Skeletal muscle tissue (tissue), 4 donors: ENCODE measurements around the gene WDR77. TPM values are rescaled to one million over a fixed set of nuclear protein-coding genes. Genes with fewer than 3 reads are reported as not detected.

Source experiments
- H3K27ac ChIP-seq: one replicate; pipeline ENCODE4 v1.7.0; 2013; ENCODE audit warnings: mild to moderate bottlenecking, low read depth, low read length, inconsistent platforms
- H3K27me3 ChIP-seq, 3 donors: one replicate each; pipeline ENCODE4 v1.7.0; 2013; ENCODE audit warnings: low read length in 3 of 3; ENCODE audit not compliant: control insufficient read depth in 3 of 3, insufficient read depth in 3 of 3
- H3K36me3 ChIP-seq, 3 donors: one replicate each; pipeline ENCODE4 v1.7.0; 2013; ENCODE audit warnings: low read length in 3 of 3; ENCODE audit not compliant: control insufficient read depth in 3 of 3, insufficient read depth in 3 of 3
- H3K4me1 ChIP-seq, 3 donors: one replicate each; pipeline ENCODE4 v1.7.0; 2013; ENCODE audit warnings: low read length in 3 of 3, mild to moderate bottlenecking in 3 of 3; ENCODE audit not compliant: control insufficient read depth in 3 of 3, insufficient read depth in 3 of 3
- H3K4me3 ChIP-seq, 3 donors: one replicate each; pipeline ENCODE4 v1.7.0; 2013; ENCODE audit warnings: low read length in 3 of 3
- H3K9ac ChIP-seq, 3 donors: one replicate each; pipeline ENCODE4 v1.7.0; 2013; ENCODE audit warnings: low read length in 3 of 3, mild to moderate bottlenecking in 3 of 3, moderate library complexity in 2 of 3, low read depth in 1 of 3
- H3K9me3 ChIP-seq, 3 donors: one replicate each; pipeline ENCODE4 v1.7.0; 2013; ENCODE audit warnings: low read length in 3 of 3; ENCODE audit not compliant: control insufficient read depth in 3 of 3
- total RNA-seq: library from RNA; depleted of rRNA; stranded (reverse); fragments of >200 nt; gene quantifications from one replicate; pipeline ENCODE4 v1.2.3, GENCODE V29; 2014
- donor health status: Osteomylitis.

The WDR77 gene
- total RNA-seq, 1 donor from 2014 or later, result 13.0 TPM

DNA sequence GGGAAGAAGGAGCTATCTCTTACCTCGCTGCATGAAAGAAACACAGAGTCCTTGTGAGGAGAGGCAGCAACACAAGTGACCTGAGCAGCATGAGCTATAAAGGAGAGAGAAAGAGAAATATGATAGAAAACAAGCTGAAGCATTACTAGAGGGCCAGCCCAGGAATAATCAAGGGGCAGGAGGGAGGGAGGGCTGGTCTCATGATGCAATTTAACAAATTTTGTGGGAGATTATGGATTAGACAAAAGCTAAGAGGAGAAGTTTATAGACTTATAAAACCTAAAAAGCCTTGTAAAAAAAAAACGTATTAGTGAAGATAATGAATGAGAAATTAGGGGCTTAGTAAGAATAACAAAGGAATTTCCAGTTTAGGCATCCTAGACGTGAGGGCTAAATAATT is 5.0 kb downstream of the WDR77 start:
- peaks cover 2 to 10% (median 8%) of the 10 kb centered on the region in 3 donors for H3K4me1 ChIP-seq
- peaks cover 45 to 69% (median 47%) of the 10 kb centered on the region in 3 donors for H3K36me3 ChIP-seq
- H3K9me3 ChIP-seq, result no peaks in the 10 kb centered on the region
- no peak overlapping the region for H3K4me3 ChIP-seq
- no peak overlapping the region for H3K9ac ChIP-seq
- H3K27me3 ChIP-seq, result no peaks in the 10 kb centered on the region
- H3K27ac ChIP-seq, result no peak overlapping the region

DNA sequence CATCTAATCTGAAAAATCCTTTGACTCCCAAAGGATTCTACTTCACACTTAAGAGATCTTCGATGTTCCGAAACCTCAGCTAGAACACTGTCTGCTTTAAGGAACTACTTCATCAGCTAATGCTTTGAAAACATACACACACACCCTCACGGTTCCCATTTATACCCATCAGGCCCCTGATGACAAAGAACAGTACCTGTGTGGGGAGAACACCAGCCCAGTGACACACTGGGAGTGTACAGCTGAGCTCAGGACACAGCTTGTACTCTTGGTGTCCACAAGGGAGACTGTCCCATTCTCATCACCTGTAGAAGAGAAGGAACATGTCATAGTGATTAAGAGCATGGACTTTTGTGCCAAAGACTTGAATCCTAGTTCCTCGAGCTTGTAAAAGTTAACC is 6.6 kb downstream of the WDR77 start:
- Histone ChIP-seq H3K36me3 (peaks cover 45 to 79% (median 58%) of the 10 kb centered on the region in 3 donors), H3K27ac (no peak overlapping the region), H3K9me3 (no peaks in the 10 kb centered on the region), H3K4me3 (no peak overlapping the region), H3K4me1 (peaks cover 0 to under 1% (median 0%) of the 10 kb centered on the region in 3 donors), H3K9ac (no peak overlapping the region), H3K27me3 (no peaks in the 10 kb centered on the region)

DNA sequence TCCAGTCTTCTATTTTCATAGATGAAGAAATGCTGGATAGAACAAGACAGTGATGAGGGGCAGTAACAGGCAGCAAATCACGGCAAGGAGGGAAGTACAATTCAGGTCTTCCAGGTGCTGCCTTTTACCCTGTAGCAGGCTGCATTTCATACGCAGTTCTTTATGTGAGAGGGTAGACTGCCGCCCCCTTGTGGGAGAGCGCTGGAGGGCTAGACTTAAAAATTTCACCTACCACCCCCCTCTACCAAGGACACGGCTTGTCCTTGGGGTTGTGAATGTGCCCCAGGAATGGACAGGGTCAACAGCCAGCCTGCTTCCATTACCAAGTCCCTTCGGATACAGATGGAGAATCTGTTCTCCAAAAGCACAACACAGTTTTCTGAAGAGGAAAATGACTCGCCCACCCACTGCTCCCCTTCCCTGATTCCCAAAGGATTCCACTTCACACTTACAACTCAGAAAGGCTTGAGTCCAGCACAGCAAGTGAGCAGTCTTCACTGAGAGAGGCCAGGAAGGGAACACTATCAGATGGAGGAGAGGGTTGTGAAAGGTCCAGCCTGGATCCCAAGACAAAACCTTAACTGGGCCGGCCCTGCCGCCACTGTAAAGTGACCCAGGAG is 7.4 kb downstream of the WDR77 start:
- no peak overlapping the region for H3K9ac ChIP-seq
- H3K36me3 ChIP-seq, result peaks cover 45 to 76% (median 55%) of the 10 kb centered on the region in 3 donors

DNA sequence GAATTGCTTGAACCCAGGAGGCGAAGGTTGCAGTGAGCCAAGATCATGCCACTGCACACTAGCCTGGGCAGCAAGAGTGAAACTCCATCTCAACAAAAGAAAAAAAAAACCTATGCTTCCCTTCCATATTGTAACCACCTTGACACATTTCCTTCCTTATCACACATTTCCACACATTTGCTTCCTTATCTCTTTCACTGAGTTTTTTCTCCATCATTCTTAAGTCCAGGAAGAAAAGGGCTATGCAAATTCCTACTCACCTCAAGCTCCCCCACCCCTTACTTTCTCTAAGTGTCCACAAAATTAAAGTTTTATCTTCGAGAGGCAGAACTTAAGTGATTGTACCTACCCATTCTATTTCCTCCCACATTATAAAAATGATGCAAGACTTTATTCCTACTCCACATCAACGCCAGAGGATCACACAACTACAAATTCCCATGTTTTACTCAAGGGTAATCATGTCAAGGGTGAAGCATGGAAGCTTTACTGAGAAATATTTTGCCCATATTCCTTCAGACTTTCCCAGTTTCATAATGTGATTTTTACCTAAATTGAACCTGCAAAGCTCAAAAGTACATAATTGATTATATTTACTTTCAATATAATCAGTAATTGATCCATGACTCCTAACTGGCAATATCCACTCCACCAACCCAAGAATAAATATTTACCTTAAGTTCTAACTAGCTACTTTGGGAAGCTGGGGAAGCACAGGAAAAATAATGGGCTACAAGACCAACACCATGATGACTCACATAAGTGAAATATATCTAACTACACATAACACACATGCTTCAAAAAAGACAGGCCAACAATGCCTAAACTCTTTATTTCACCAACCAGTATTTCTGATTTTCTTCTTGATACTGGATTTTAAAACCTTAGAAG is 9.3 kb downstream of the WDR77 start:
- H3K4me3 ChIP-seq, result no peak overlapping the region
- no peak overlapping the region for H3K9ac ChIP-seq
- H3K4me1 ChIP-seq, result no peaks in the 10 kb centered on the region
- H3K36me3 ChIP-seq, result peaks cover 37 to 62% (median 55%) of the 10 kb centered on the region in 3 donors
- no peak overlapping the region for H3K27ac ChIP-seq
- no peaks in the 10 kb centered on the region for H3K9me3 ChIP-seq
- no peaks in the 10 kb centered on the region for H3K27me3 ChIP-seq

More for the DNA sequence above, 7.4 kb downstream of the WDR77 start:
- no peak overlapping the region for H3K4me3 ChIP-seq
- H3K27me3 ChIP-seq, result no peaks in the 10 kb centered on the region
- no peak overlapping the region for H3K27ac ChIP-seq
- no peaks in the 10 kb centered on the region for H3K9me3 ChIP-seq
- H3K4me1 ChIP-seq, result no peaks in the 10 kb centered on the region

DNA sequence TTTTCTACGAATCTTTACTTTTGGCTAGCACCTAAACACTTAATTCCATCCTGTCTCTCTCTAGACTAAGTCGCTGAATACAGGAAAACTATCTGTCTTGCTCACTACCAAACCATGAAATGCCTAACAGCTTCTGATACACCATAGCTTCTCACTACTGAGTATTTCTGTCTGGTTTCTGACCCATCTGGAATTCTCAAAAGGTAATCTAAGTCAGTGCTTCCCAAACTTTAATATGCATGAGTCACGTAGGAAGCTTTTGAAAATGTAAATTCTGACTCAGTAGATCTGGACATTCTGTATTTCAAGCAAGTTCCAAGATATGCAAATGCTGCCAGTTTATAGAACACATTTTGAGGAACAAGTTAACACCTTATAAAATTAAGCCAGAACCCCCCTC is 12.3 kb downstream of the WDR77 start:
- no peaks in the 10 kb centered on the region for H3K27me3 ChIP-seq
- H3K9me3 ChIP-seq, result no peaks in the 10 kb centered on the region
- H3K4me1 ChIP-seq, result no peaks in the 10 kb centered on the region
- no peak overlapping the region for H3K9ac ChIP-seq
- no peak overlapping the region for H3K4me3 ChIP-seq
- peaks cover 16 to 34% (median 33%) of the 10 kb centered on the region in 3 donors for H3K36me3 ChIP-seq
- no peak overlapping the region for H3K27ac ChIP-seq

DNA sequence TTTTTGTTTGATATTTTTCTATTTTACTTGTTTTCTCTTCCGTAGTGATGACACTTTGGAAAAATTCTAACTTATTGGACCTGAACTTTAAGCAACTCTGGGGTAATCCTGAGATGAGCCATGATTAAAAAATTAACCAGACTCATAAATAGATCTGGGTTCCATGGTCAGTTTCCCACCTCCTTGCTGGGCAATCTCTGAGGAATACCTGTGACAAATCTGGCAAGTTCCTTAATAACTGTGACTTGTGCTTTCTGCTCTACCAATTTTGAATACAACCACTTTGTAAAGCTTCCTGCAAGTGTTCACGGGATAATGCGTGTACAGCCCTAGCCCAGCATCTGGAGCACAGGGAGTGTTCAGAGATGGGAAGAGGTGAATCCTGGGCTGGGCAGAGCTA is 24.8 kb downstream of the WDR77 start:
- H3K27me3 ChIP-seq, result peaks cover 0 to 9% (median 0%) of the 10 kb centered on the region in 3 donors
- H3K4me1 ChIP-seq, result no peaks in the 10 kb centered on the region
- H3K36me3 ChIP-seq, result peaks cover 0 to 5% (median 4%) of the 10 kb centered on the region in 3 donors
- H3K27ac ChIP-seq, result no peak overlapping the region
- H3K9me3 ChIP-seq, result no peaks in the 10 kb centered on the region
- no peak overlapping the region for H3K9ac ChIP-seq
- H3K4me3 ChIP-seq, result no peak overlapping the region

DNA sequence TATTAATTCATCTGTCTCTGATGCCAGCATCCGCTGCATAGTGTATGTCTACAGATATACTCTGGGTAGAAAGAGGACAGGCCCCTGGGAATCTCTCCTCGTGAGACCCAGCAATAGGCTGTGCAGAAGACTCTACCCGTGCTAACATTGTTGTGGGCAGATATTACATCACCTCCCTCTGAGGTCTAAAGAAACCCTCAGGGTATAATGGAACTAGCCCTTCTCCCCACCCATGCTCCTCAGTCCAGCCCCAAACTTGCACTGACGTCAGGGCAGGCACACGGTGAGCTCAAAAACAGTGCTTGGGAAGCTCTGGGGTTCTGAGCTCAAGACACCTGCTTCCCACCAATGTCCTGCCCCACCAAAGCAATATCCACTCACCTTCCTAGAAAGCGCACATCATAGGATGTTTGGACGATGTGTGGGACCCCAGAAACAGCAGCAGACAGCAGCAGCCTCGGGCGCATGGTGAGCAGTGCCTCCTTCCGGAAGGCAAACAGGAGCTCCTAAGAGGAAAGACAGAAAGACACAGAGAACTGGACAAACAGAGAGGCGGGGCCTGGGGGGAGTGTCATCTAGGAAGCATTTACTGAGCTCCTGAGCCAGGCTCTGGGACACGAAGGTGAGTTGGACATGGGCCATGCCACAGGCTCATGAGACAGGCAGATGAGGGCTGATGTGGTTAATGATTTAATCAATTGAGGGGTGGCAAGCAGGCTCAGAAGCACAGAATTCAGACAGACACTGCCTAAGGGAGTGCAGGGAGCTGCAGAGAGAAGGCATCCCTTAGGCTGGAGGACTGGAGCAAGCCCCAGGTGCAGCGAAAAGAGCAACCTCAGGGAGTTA is 26.3 kb downstream of the WDR77 start:
- Histone ChIP-seq H3K9ac (no peak overlapping the region), H3K36me3 (peaks cover 0 to 5% (median 4%) of the 10 kb centered on the region in 3 donors), H3K9me3 (no peaks in the 10 kb centered on the region), H3K4me1 (no peaks in the 10 kb centered on the region), H3K27me3 (peaks cover 0 to 7% (median 0%) of the 10 kb centered on the region in 3 donors), H3K27ac (no peak overlapping the region), H3K4me3 (no peak overlapping the region)

DNA sequence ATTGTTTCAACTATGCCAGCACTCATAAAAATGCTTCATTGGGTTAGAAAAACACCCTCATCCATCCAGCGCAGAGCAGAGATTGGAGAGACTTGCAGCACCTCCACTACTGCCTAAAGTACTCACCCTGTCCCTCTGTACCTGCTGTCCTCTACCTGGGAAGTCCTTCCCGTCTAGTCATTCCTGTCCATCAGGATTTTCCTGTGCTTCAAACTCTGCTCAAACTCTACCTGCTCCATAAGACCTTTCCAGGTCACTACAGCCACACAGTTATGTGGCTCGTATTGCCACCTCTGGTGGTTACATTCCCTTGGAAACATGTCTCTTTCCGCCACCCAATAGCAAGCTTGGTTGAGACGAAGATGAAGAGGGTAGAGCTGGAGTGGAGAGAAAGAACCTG is 28.7 kb downstream of the WDR77 start:
- H3K9me3 ChIP-seq, result no peaks in the 10 kb centered on the region

DNA sequence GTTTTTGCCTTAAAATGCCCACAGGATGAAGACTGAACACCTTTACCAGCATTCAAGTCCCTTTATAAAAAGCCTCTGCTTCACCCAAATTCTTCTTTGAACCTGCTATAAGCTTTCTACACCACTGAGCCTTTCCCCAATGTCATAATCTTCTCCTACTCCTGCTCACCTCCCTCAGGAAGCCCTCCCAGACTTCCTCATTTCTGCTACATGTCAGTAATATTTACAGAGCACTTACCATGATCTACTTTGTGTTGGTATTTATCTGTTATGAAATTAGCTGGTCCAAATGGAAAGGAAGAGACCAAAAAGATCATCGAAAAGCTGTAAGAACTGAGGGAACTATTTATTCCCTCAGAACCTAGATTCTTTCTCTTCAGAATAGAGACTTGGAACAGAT is 30.0 kb downstream of the WDR77 start:
- Histone ChIP-seq H3K36me3 (peaks cover 7 to 8% (median 7%) of the 10 kb centered on the region in 3 donors), H3K9ac (no peak overlapping the region), H3K4me1 (no peaks in the 10 kb centered on the region), H3K9me3 (no peaks in the 10 kb centered on the region), H3K27ac (no peak overlapping the region), H3K27me3 (no peaks in the 10 kb centered on the region), H3K4me3 (no peak overlapping the region)

More for the DNA sequence above, 28.7 kb downstream of the WDR77 start:
- no peak overlapping the region for H3K9ac ChIP-seq
- no peak overlapping the region for H3K4me3 ChIP-seq
- H3K27ac ChIP-seq, result no peak overlapping the region
- no peaks in the 10 kb centered on the region for H3K4me1 ChIP-seq
- H3K36me3 ChIP-seq, result peaks cover 3 to 7% (median 5%) of the 10 kb centered on the region in 3 donors
- H3K27me3 ChIP-seq, result peaks cover 0 to 3% (median 0%) of the 10 kb centered on the region in 3 donors
